Activated CD4-positive, alpha-beta T cell treated with anti-CD3 and anti-CD28 coated beads for 36 hours (primary cell): ENCODE measurements around the gene SETD2. TPM values are rescaled to one million over a fixed set of nuclear protein-coding genes. Genes with fewer than 3 reads are reported as not detected.
A peak's percentile ranks its signal among the peaks of the same experiment; 100 is the strongest.

Experiments
- ATAC-seq: fragments of 200-7000 bp; cut with Tn5 transposase; one replicate; pipeline ENCODE4 v1.10.0; 2021; ENCODE audit warnings: mild to moderate bottlenecking, moderate library complexity
- CTCF ChIA-PET: fragments of 350-600 bp; sonication (Branson Sonifier 250); formaldehyde crosslinking; loops from one replicate; lab custom pipeline; 2021; ENCODE audit warnings: antibody characterized with exemption; lab: Charles Lee
- POLR2A ChIA-PET: fragments of 350-600 bp; sonication (Branson Sonifier 250); formaldehyde crosslinking; loops from one replicate; lab custom pipeline; 2021; ENCODE audit warnings: antibody characterized with exemption, inconsistent platforms; lab: Charles Lee
- DNase-seq: peaks from one replicate; pipeline ENCODE4 v3.0.0-alpha.2; 2020
- H3K27ac Mint-ChIP-seq: one replicate; pipeline ENCODE4 v1.8.0; 2021; ENCODE audit warnings: mixed read lengths
- H3K27me3 Mint-ChIP-seq: one replicate; pipeline ENCODE4 v1.8.0; 2021; ENCODE audit warnings: mixed read lengths
- H3K36me3 Mint-ChIP-seq: one replicate; pipeline ENCODE4 v1.8.0; 2021; ENCODE audit warnings: low read depth, mixed read lengths
- H3K4me1 Mint-ChIP-seq: one replicate; pipeline ENCODE4 v1.8.0; 2021; ENCODE audit warnings: mixed read lengths
- H3K4me3 Mint-ChIP-seq: one replicate; pipeline ENCODE4 v1.8.0; 2021; ENCODE audit warnings: mild to moderate bottlenecking, moderate library complexity, mixed read lengths
- H3K9me3 Mint-ChIP-seq: one replicate; pipeline ENCODE4 v1.8.0; 2021; ENCODE audit warnings: low read depth, mixed read lengths
- intact Hi-C, 2 experiments: fragments of 100-400 bp; cut with DNase I in 1 of 2; cut with micrococcal nuclease in 1 of 2; formaldehyde crosslinking; loops; one replicate each; pipeline versions ENCODE4 v1.14.2 to v1.15.1; 2022 to 2024; cut with DNase I, micrococcal nuclease
- total RNA-seq, 2 experiments: library from RNA; stranded (reverse); gene quantifications; one replicate each; pipeline ENCODE4 v1.2.3, GENCODE V29; 2021

Gene SETD2
- total RNA-seq, 2 experiments from 2014 or later = 31.8 to 35.8 TPM

- H3K27ac Mint-ChIP-seq = peak overlapping the region; percentile 62
- POLR2A ChIA-PET = no interaction called here
- peaks cover 34% of the 10 kb centered on the region for H3K36me3 Mint-ChIP-seq
- DNase-seq (no peak), ATAC-seq (no peak)
- intact Hi-C loops = no loop called here
- H3K4me1 Mint-ChIP-seq = peaks cover 85% of the 10 kb centered on the region
- H3K27me3 Mint-ChIP-seq = no peaks in the 10 kb centered on the region
- CTCF ChIA-PET = no interaction called here
- no peaks in the 10 kb centered on the region for H3K9me3 Mint-ChIP-seq
- H3K4me3 Mint-ChIP-seq = no peak overlapping the region
These were observed 192.2 kb downstream of the SETD2 start for GRCh38 chr3:46971742-46972141.

GRCh38 chr3:46971151-46971550 lies 192.8 kb downstream of the SETD2 start:
- H3K4me3 Mint-ChIP-seq = no peak overlapping the region
- H3K9me3 Mint-ChIP-seq = no peaks in the 10 kb centered on the region
- ATAC-seq (no peak), DNase-seq (no peak)
- H3K27ac Mint-ChIP-seq = peak overlapping the region; percentile 62
- intact Hi-C loops = no loop called here
- H3K36me3 Mint-ChIP-seq = peaks cover 31% of the 10 kb centered on the region
- CTCF ChIA-PET = no interaction called here
- POLR2A ChIA-PET = no interaction called here
- H3K4me1 Mint-ChIP-seq = peaks cover 90% of the 10 kb centered on the region
- H3K27me3 Mint-ChIP-seq = no peaks in the 10 kb centered on the region

- peaks cover 28% of the 10 kb centered on the region for H3K36me3 Mint-ChIP-seq
- DNase-seq (no peak), ATAC-seq (no peak)
- no peaks in the 10 kb centered on the region for H3K27me3 Mint-ChIP-seq
- POLR2A ChIA-PET = interaction anchor here (1.2 kb wide), 1 partner anchor 11 kb away, joined by 3 read pairs; no protein-coding TSS in a partner anchor
- no peak overlapping the region for H3K27ac Mint-ChIP-seq
- peaks cover 93% of the 10 kb centered on the region for H3K4me1 Mint-ChIP-seq
- H3K9me3 Mint-ChIP-seq = no peaks in the 10 kb centered on the region
- CTCF ChIA-PET = interaction anchor here (0.5 kb wide), 1 partner anchor 74 kb away, joined by 4 read pairs; no protein-coding TSS in a partner anchor
- intact Hi-C loops = no loop called here
- H3K4me3 Mint-ChIP-seq = no peak overlapping the region
These were observed 193.4 kb downstream of the SETD2 start for GRCh38 chr3:46970391-46971091.

- intact Hi-C loops = no loop called here
- Mint-ChIP-seq H3K27me3 (no peaks in the 10 kb centered on the region), H3K36me3 (peaks cover 19% of the 10 kb centered on the region), H3K27ac (peak overlapping the region; percentile 20), H3K4me1 (peaks cover 87% of the 10 kb centered on the region), H3K4me3 (no peak overlapping the region), H3K9me3 (no peaks in the 10 kb centered on the region)
- ChIA-PET POLR2A (interaction anchor here (1.2 kb wide), 1 partner anchor 12 kb away, joined by 3 read pairs; no protein-coding TSS in a partner anchor), CTCF (no interaction called here)
- ATAC-seq (no peak), DNase-seq (no peak)
These were observed 195.0 kb downstream of the SETD2 start for GRCh38 chr3:46968783-46969428.

- ATAC-seq (peak; percentile 33), DNase-seq (no peak)
- Mint-ChIP-seq H3K36me3 (peaks cover 15% of the 10 kb centered on the region), H3K9me3 (no peaks in the 10 kb centered on the region), H3K4me1 (peaks cover 84% of the 10 kb centered on the region), H3K27me3 (no peaks in the 10 kb centered on the region), H3K27ac (peak overlapping the region; percentile 53), H3K4me3 (no peak overlapping the region)
- POLR2A ChIA-PET = interaction anchor here (1.6 to 3.2 kb wide), 2 partner anchors 9 to 14 kb away, joined by 5 to 12 read pairs; partner anchors contain the start of gene NBEAL2
- CTCF ChIA-PET = interaction anchor here (0.8 to 1.2 kb wide), 2 partner anchors 8 to 32 kb away, joined by 3 to 5 read pairs; no protein-coding TSS in a partner anchor
- intact Hi-C loops = no loop called here
These were observed 197.1 kb downstream of the SETD2 start for GRCh38 chr3:46966811-46967210.

Other genes with a start within 250 kb of the SETD2 start
- gene CCDC12, start 187.4 kb downstream of the SETD2 start, total RNA-seq = 10 to 100 TPM; 45.4 to 47.8 TPM
- gene NBEAL2, start 184.4 kb downstream of the SETD2 start, total RNA-seq = 10 to 100 TPM; 83.4 to 84.9 TPM
- 1 to 10 TPM; 2.7 to 5.3 TPM for gene KIF9, start 118.7 kb upstream of the SETD2 start, total RNA-seq
- gene KLHL18, start 118.8 kb upstream of the SETD2 start, total RNA-seq = 10 to 100 TPM; 19.0 to 22.4 TPM
- gene PTPN23, start 216.9 kb upstream of the SETD2 start, total RNA-seq = 10 to 100 TPM; 25.9 to 29.4 TPM